HG03066 (cell line): ENCODE measurements around the gene TMIGD2.
A peak's percentile ranks its signal among the peaks of the same experiment; 100 is the strongest.
"Not testable (repeated sequence)": the region's sequence is repeated elsewhere in the genome, so short reads cannot be mapped to it uniquely, and the experiment has no call there.

Experiments
- ATAC-seq: cut with Tn5 transposase; IDR thresholded peaks from one replicate; pipeline ENCODE4 v1.9.1; 2021; ENCODE audit warnings: low read depth; ENCODE audit not compliant: unreplicated experiment

The TMIGD2 gene

GRCh38 chr19:4268816-4269430, 33.3 kb downstream of the TMIGD2 start:
- ATAC-seq, result no peak

GRCh38 chr19:4267901-4268815, 34.0 kb downstream of the TMIGD2 start:
- ATAC-seq, result no peak

- no peak for ATAC-seq
Measured at GRCh38 chr19:4267101-4267900, 34.9 kb downstream of the TMIGD2 start.

- no peak for ATAC-seq
Measured at GRCh38 chr19:4266253-4267000, 35.8 kb downstream of the TMIGD2 start.

GRCh38 chr19:4264812-4265211, 37.4 kb downstream of the TMIGD2 start:
- ATAC-seq, result no peak

GRCh38 chr19:4260613-4261191, 41.5 kb downstream of the TMIGD2 start:
- ATAC-seq, result no peak

GRCh38 chr19:4258181-4258580, 44.0 kb downstream of the TMIGD2 start:
- ATAC-seq, result no peak

GRCh38 chr19:4257025-4257424, 45.2 kb downstream of the TMIGD2 start:
- no peak for ATAC-seq

GRCh38 chr19:4256563-4256962, 45.6 kb downstream of the TMIGD2 start:
- no peak for ATAC-seq

GRCh38 chr19:4246767-4247593, 55.2 kb downstream of the TMIGD2 start, which contains the start of gene YJU2:
Gene YJU2 (plus strand): TSS chr19:4247080. CDS start chr19:4247147, 67 bp downstream.
- peak; percentile 83 for ATAC-seq

GRCh38 chr19:4245938-4246337, 56.3 kb downstream of the TMIGD2 start:
- not testable (repeated sequence) for ATAC-seq
